ENCODE results near the gene CFAP251. TPM values are rescaled to one million over a fixed set of nuclear protein-coding genes. Genes with fewer than 3 reads are reported as not detected.
A peak's percentile ranks its signal among the peaks of the same experiment; 100 is the strongest.

Gene CFAP251
- total and polyA plus RNA-seq, 2 of the 13 experiments (the other 11 are each of a cell fraction or from before 2014, with no cell fraction given) = 0.30 to 0.42 TPM

GRCh38 chr12:122014781-122015180 lies 96.4 kb downstream of the CFAP251 start:
- ATAC-seq (peak; percentile 61), FAIRE-seq (no peak), DNase-seq (ENCODE audit: low spot score) (no peak)
- H3K79me2 ChIP-seq (ENCODE audit: insufficient read depth, low read length) = no peaks in the 10 kb centered on the region
- H3K4me3 ChIP-seq (replicated peaks in 1 of 3; ENCODE audit: insufficient read depth in 1 of 3, low read depth in 2 of 3, low read length in 3 of 3) = no peak overlapping the region
- no peak overlapping the region for H2AFZ ChIP-seq (ENCODE audit: low read length)
- no peaks in the 10 kb centered on the region for H3K36me3 ChIP-seq (replicated peaks in 1 of 2; ENCODE audit: control insufficient read depth in 1 of 2, insufficient read depth in 2 of 2, low read length in 2 of 2)
- in situ Hi-C loops (cut with HindIII; ENCODE audit: extremely low pct_ligation_motif_present, low pct_unique_long_range_greater_than_20kb) = no loop called here
- ChIA-PET POLR2A (no interaction called here), CTCF (ENCODE audit: low intra/inter-chr PET ratio, low total read pairs) (no interaction called here)
- 17% methylated on average over 5 of the region's 5 CpGs for WGBS (ENCODE audit: low lambda C conversion rate)
- no TSS peak for BruUV-seq (replicated peaks)
- no peaks in the 10 kb centered on the region for H3K9me3 ChIP-seq (ENCODE audit: low read length)
- H3K4me2 ChIP-seq (ENCODE audit: low read depth, low read length) = no peak overlapping the region
- intact Hi-C loops (cut with micrococcal nuclease; ENCODE audit: unreplicated experiment) = no loop called here
- H3K27ac ChIP-seq (ENCODE audit: extremely low read length, insufficient read depth, low read length) = no peak overlapping the region
- H3K27me3 ChIP-seq (ENCODE audit: control insufficient read depth in 1 of 2, insufficient read depth in 2 of 2, low read length in 2 of 2) = peaks cover 0 to 20% of the 10 kb centered on the region in 2 experiments; a peak in 4 of 5 replicates
- H4K20me1 ChIP-seq (ENCODE audit: insufficient read depth, low read length) = no peaks in the 10 kb centered on the region
- H3K9ac ChIP-seq (ENCODE audit: insufficient read depth, low read depth, low read length) = no peak overlapping the region
- peaks cover 6% of the 10 kb centered on the region for H3K4me1 ChIP-seq (ENCODE audit: insufficient read depth, low read length)
- peak; percentile 65; the same call in 1 of the 2 replicates for TF ChIP-seq CEBPB (IDR thresholded peaks at IDR 0.05; ENCODE audit: borderline replicate concordance, low read depth, low read length)
- TF ChIP-seq, protein P1, sequence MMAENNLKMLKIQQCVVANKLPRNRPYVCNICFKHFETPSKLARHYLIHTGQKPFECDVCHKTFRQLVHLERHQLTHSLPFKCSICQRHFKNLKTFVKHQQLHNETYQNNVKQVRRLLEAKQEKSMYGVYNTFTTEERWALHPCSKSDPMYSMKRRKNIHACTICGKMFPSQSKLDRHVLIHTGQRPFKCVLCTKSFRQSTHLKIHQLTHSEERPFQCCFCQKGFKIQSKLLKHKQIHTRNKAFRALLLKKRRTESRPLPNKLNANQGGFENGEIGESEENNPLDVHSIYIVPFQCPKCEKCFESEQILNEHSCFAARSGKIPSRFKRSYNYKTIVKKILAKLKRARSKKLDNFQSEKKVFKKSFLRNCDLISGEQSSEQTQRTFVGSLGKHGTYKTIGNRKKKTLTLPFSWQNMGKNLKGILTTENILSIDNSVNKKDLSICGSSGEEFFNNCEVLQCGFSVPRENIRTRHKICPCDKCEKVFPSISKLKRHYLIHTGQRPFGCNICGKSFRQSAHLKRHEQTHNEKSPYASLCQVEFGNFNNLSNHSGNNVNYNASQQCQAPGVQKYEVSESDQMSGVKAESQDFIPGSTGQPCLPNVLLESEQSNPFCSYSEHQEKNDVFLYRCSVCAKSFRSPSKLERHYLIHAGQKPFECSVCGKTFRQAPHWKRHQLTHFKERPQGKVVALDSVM (CRISPR knock-in tag; IDR thresholded peaks at IDR 0.05) = peak; percentile 68
- no peak for TF ChIP-seq ZNF124 (CRISPR knock-in tag; IDR thresholded peaks at IDR 0.05)
- TF ChIP-seq ZNF737 (CRISPR knock-in tag; IDR thresholded peaks at IDR 0.05; ENCODE audit: borderline replicate concordance) = no peak
- TF ChIP-seq ZIK1 (CRISPR knock-in tag; IDR thresholded peaks at IDR 0.05; ENCODE audit: borderline replicate concordance, low read depth) = no peak
- TF ChIP-seq SMAD9 (CRISPR knock-in tag; IDR thresholded peaks at IDR 0.05) = no peak
- TF ChIP-seq, protein P2, sequence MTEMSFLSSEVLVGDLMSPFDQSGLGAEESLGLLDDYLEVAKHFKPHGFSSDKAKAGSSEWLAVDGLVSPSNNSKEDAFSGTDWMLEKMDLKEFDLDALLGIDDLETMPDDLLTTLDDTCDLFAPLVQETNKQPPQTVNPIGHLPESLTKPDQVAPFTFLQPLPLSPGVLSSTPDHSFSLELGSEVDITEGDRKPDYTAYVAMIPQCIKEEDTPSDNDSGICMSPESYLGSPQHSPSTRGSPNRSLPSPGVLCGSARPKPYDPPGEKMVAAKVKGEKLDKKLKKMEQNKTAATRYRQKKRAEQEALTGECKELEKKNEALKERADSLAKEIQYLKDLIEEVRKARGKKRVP (CRISPR knock-in tag; IDR thresholded peaks at IDR 0.05) = peak in 1 of 2 experiments; percentile 44; a peak in 1 of 4 replicates
- TF ChIP-seq HDAC6 (IDR thresholded peaks at IDR 0.05; ENCODE audit: low read depth, low read length) = no peak
